ENCODE measurements around the gene TRAK2. TPM values are rescaled to one million over a fixed set of nuclear protein-coding genes. Genes with fewer than 3 reads are reported as not detected.
A peak's percentile ranks its signal among the peaks of the same experiment; 100 is the strongest.
"Not testable (repeated sequence)": the region's sequence is repeated elsewhere in the genome, so short reads cannot be mapped to it uniquely, and the experiment has no call there.

TRAK2 gene
- 10 to 100 TPM; 46.8 to 47.3 TPM for total RNA-seq
- polyA plus RNA-seq: 10 to 100 TPM; 25.2 to 40.6 TPM

GRCh38 chr2:201451292-201452057, at the start of gene TRAK2, which contains the start of gene STRADB:
Gene TRAK2, minus strand, starts transcription at chr2:201451458. Its CDS starts 30,951 bp downstream, at chr2:201420507.
Gene STRADB, plus strand, starts transcription at chr2:201451740. Its CDS starts 3,101 bp downstream, at chr2:201454841.
- ChIA-PET CTCF (ENCODE audit: partially characterized antibody) (interaction anchor here (0.9 to 3.4 kb wide), 8 partner anchors 10 to 269 kb away, joined by 3 to 11 read pairs (median 3); partner anchors contain the start of gene CASP10), POLR2A (ENCODE audit: partially characterized antibody) (interaction anchor here (0.5 to 9.0 kb wide), 25 partner anchors 11 to 739 kb away, joined by 3 to 154 read pairs (median 5); partner anchors contain the start of genes ALS2, BZW1, CASP8 and CFLAR)
- DNase-seq: peak; percentile 93 to 98 (median 95)
- Mint-ChIP-seq H3K27ac (peak within 1 kb of the TSS; percentile 95 to 98 (median 97)), H3K36me3 (peaks cover 8 to 23% of the 10 kb centered on the region in 2 donors), H3K27me3 (no peaks in the 10 kb centered on the region), H3K9me3 (no peaks in the 10 kb centered on the region), H3K4me1 (peaks cover 29 to 52% (median 41%) of the 10 kb centered on the region in 4 donors), H3K4me3 (peak within 1 kb of the TSS; percentile 94 to 99 (median 98))
- Histone ChIP-seq H3K27ac (ENCODE audit: low read depth, low read length) (peak within 1 kb of the TSS; percentile 74), H3K9me3 (ENCODE audit: control insufficient read depth in 1 of 2, low read length in 2 of 2) (no peaks in the 10 kb centered on the region), H3K36me3 (ENCODE audit: insufficient read depth, low read length) (no peaks in the 10 kb centered on the region), H3K4me1 (ENCODE audit: insufficient read depth, low read length) (peaks cover 49% of the 10 kb centered on the region), H3K4me3 (ENCODE audit: low read length in 2 of 2) (peak within 1 kb of the TSS; percentile 38 to 93), H3K27me3 (ENCODE audit: insufficient read depth, low read length) (no peaks in the 10 kb centered on the region)
- intact Hi-C loops (cut with micrococcal nuclease): loop anchor here (1.0 to 10.0 kb wide), 12 partner anchors 19 to 1461 kb away; partner anchors contain the start of genes BZW1, CARF, CFLAR and FZD7

GRCh38 chr2:201500534-201500933, 49.3 kb upstream of the TRAK2 start:
- H3K36me3 ChIP-seq (ENCODE audit: insufficient read depth, low read length): no peaks in the 10 kb centered on the region
- Mint-ChIP-seq H3K36me3 (peaks cover 17% of the 10 kb centered on the region in 2 donors), H3K27ac (no peak overlapping the region), H3K27me3 (peaks cover 0 to 7% of the 10 kb centered on the region in 2 donors), H3K9me3 (peaks cover 2 to 37% (median 27%) of the 10 kb centered on the region in 8 donors), H3K4me1 (no peaks in the 10 kb centered on the region), H3K4me3 (no peak overlapping the region)
- no peak for DNase-seq
- intact Hi-C loops (cut with micrococcal nuclease): no loop called here
- no peaks in the 10 kb centered on the region for H3K27me3 ChIP-seq (ENCODE audit: insufficient read depth, low read length)
- ChIA-PET POLR2A (ENCODE audit: partially characterized antibody) (no interaction called here), CTCF (ENCODE audit: partially characterized antibody) (no interaction called here)
- H3K9me3 ChIP-seq (ENCODE audit: control insufficient read depth in 1 of 2, low read length in 2 of 2): no peaks in the 10 kb centered on the region
- no peaks in the 10 kb centered on the region for H3K4me1 ChIP-seq (ENCODE audit: insufficient read depth, low read length)
- no peak overlapping the region for H3K4me3 ChIP-seq (ENCODE audit: low read length in 2 of 2)
- H3K27ac ChIP-seq (ENCODE audit: low read depth, low read length): no peak overlapping the region

- H3K27ac ChIP-seq (ENCODE audit: low read depth, low read length): no peak overlapping the region
- no peaks in the 10 kb centered on the region for H3K4me1 ChIP-seq (ENCODE audit: insufficient read depth, low read length)
- no peak overlapping the region for H3K4me3 ChIP-seq (ENCODE audit: low read length in 2 of 2)
- no peak for DNase-seq
- Mint-ChIP-seq H3K9me3 (peaks cover under 1 to 9% (median 6%) of the 10 kb centered on the region in 8 donors), H3K27me3 (peaks cover 0 to 8% of the 10 kb centered on the region in 2 donors), H3K4me3 (no peak overlapping the region), H3K36me3 (peaks cover 0 to 6% of the 10 kb centered on the region in 2 donors), H3K27ac (no peak overlapping the region), H3K4me1 (no peaks in the 10 kb centered on the region)
- H3K27me3 ChIP-seq (ENCODE audit: insufficient read depth, low read length): no peaks in the 10 kb centered on the region
- no peaks in the 10 kb centered on the region for H3K9me3 ChIP-seq (ENCODE audit: control insufficient read depth in 1 of 2, low read length in 2 of 2)
- H3K36me3 ChIP-seq (ENCODE audit: insufficient read depth, low read length): no peaks in the 10 kb centered on the region
- intact Hi-C loops (cut with micrococcal nuclease): no loop called here
- CTCF ChIA-PET (ENCODE audit: partially characterized antibody): no interaction called here
- POLR2A ChIA-PET (ENCODE audit: partially characterized antibody): no interaction called here
Measured at GRCh38 chr2:201496785-201497184, 45.5 kb upstream of the TRAK2 start.

- CTCF ChIA-PET (ENCODE audit: partially characterized antibody): interaction anchor here (0.6 to 1.1 kb wide), 2 partner anchors 220 to 622 kb away, joined by 3 to 4 read pairs; no protein-coding TSS in a partner anchor
- intact Hi-C loops (cut with micrococcal nuclease): no loop called here
Measured at GRCh38 chr2:201490291-201490690, 39.0 kb upstream of the TRAK2 start.

GRCh38 chr2:201484805-201485204, 33.5 kb upstream of the TRAK2 start:
- intact Hi-C loops (cut with micrococcal nuclease): no loop called here
- peaks cover 0 to 2% of the 10 kb centered on the region in 2 donors for H3K27me3 Mint-ChIP-seq
- no peaks in the 10 kb centered on the region for H3K36me3 ChIP-seq (ENCODE audit: insufficient read depth, low read length)

More at GRCh38 chr2:201490291-201490690, 39.0 kb upstream of the TRAK2 start:
- H3K9me3 ChIP-seq (ENCODE audit: control insufficient read depth in 1 of 2, low read length in 2 of 2): no peaks in the 10 kb centered on the region
- H3K4me3 ChIP-seq (ENCODE audit: low read length in 2 of 2): no peak overlapping the region
- H3K27me3 ChIP-seq (ENCODE audit: insufficient read depth, low read length): no peaks in the 10 kb centered on the region
- Mint-ChIP-seq H3K4me3 (no peak overlapping the region), H3K9me3 (peaks cover 0 to 3% (median 0%) of the 10 kb centered on the region in 8 donors), H3K27me3 (peaks cover 0 to 4% of the 10 kb centered on the region in 2 donors), H3K36me3 (no peaks in the 10 kb centered on the region), H3K27ac (no peak overlapping the region), H3K4me1 (no peaks in the 10 kb centered on the region)
- H3K27ac ChIP-seq (ENCODE audit: low read depth, low read length): no peak overlapping the region
- POLR2A ChIA-PET (ENCODE audit: partially characterized antibody): no interaction called here
- H3K36me3 ChIP-seq (ENCODE audit: insufficient read depth, low read length): no peaks in the 10 kb centered on the region
- DNase-seq: no peak
- no peaks in the 10 kb centered on the region for H3K4me1 ChIP-seq (ENCODE audit: insufficient read depth, low read length)

GRCh38 chr2:201483758-201484157, 32.5 kb upstream of the TRAK2 start:
- H3K9me3 Mint-ChIP-seq; H3K4me1 ChIP-seq (ENCODE audit: insufficient read depth, low read length); H3K4me3 ChIP-seq (ENCODE audit: low read length in 2 of 2); POLR2A ChIA-PET (ENCODE audit: partially characterized antibody); H3K27ac ChIP-seq (ENCODE audit: low read depth, low read length); DNase-seq; H3K36me3 ChIP-seq (ENCODE audit: insufficient read depth, low read length); H3K9me3 ChIP-seq (ENCODE audit: control insufficient read depth in 1 of 2, low read length in 2 of 2); H3K27ac Mint-ChIP-seq; H3K4me3 Mint-ChIP-seq; H3K27me3 ChIP-seq (ENCODE audit: insufficient read depth, low read length); H3K27me3 Mint-ChIP-seq; CTCF ChIA-PET (ENCODE audit: partially characterized antibody); H3K4me1 Mint-ChIP-seq; intact Hi-C loops (cut with micrococcal nuclease): not testable (repeated sequence)
- peaks cover 6 to 10% of the 10 kb centered on the region in 2 donors for H3K36me3 Mint-ChIP-seq

More at GRCh38 chr2:201484805-201485204, 33.5 kb upstream of the TRAK2 start:
- no peak overlapping the region for H3K4me3 Mint-ChIP-seq
- Histone ChIP-seq H3K4me1 (ENCODE audit: insufficient read depth, low read length) (no peaks in the 10 kb centered on the region), H3K4me3 (ENCODE audit: low read length in 2 of 2) (no peak overlapping the region), H3K9me3 (ENCODE audit: control insufficient read depth in 1 of 2, low read length in 2 of 2) (no peaks in the 10 kb centered on the region), H3K27me3 (ENCODE audit: insufficient read depth, low read length) (no peaks in the 10 kb centered on the region), H3K27ac (ENCODE audit: low read depth, low read length) (no peak overlapping the region)
- H3K4me1 Mint-ChIP-seq: no peaks in the 10 kb centered on the region
- ChIA-PET CTCF (ENCODE audit: partially characterized antibody) (no interaction called here), POLR2A (ENCODE audit: partially characterized antibody) (interaction anchor here (0.6 kb wide), 1 partner anchor 75 kb away, joined by 3 read pairs; no protein-coding TSS in a partner anchor)
- H3K9me3 Mint-ChIP-seq: peaks cover 0 to 3% (median 0%) of the 10 kb centered on the region in 8 donors
- no peak for DNase-seq
- H3K36me3 Mint-ChIP-seq: peaks cover 6 to 10% of the 10 kb centered on the region in 2 donors
- H3K27ac Mint-ChIP-seq: no peak overlapping the region

GRCh38 chr2:201483342-201483741, 32.1 kb upstream of the TRAK2 start:
- intact Hi-C loops (cut with micrococcal nuclease): no loop called here
- POLR2A ChIA-PET (ENCODE audit: partially characterized antibody): no interaction called here
- no peaks in the 10 kb centered on the region for H3K9me3 ChIP-seq (ENCODE audit: control insufficient read depth in 1 of 2, low read length in 2 of 2)
- Mint-ChIP-seq H3K27ac (no peak overlapping the region), H3K4me3 (no peak overlapping the region), H3K27me3 (peaks cover 0 to 2% of the 10 kb centered on the region in 2 donors), H3K36me3 (peaks cover 10 to 14% of the 10 kb centered on the region in 2 donors), H3K9me3 (peaks cover 0 to 3% (median 0%) of the 10 kb centered on the region in 8 donors), H3K4me1 (no peaks in the 10 kb centered on the region)
- no peak overlapping the region for H3K27ac ChIP-seq (ENCODE audit: low read depth, low read length)
- no peak for DNase-seq
- no peaks in the 10 kb centered on the region for H3K36me3 ChIP-seq (ENCODE audit: insufficient read depth, low read length)
- H3K4me3 ChIP-seq (ENCODE audit: low read length in 2 of 2): no peak overlapping the region
- no peaks in the 10 kb centered on the region for H3K27me3 ChIP-seq (ENCODE audit: insufficient read depth, low read length)
- CTCF ChIA-PET (ENCODE audit: partially characterized antibody): no interaction called here
- H3K4me1 ChIP-seq (ENCODE audit: insufficient read depth, low read length): no peaks in the 10 kb centered on the region
